ENCODE results near the gene DOCK2. TPM values are rescaled to one million over a fixed set of nuclear protein-coding genes. Genes with fewer than 3 reads are reported as not detected.

The DOCK2 gene
- total and polyA plus RNA-seq, 9 of the 15 experiments (the other 6 are each of a cell fraction or from before 2014, with no cell fraction given) = 4.5 to 42.6 (median 20.5) TPM

DNA sequence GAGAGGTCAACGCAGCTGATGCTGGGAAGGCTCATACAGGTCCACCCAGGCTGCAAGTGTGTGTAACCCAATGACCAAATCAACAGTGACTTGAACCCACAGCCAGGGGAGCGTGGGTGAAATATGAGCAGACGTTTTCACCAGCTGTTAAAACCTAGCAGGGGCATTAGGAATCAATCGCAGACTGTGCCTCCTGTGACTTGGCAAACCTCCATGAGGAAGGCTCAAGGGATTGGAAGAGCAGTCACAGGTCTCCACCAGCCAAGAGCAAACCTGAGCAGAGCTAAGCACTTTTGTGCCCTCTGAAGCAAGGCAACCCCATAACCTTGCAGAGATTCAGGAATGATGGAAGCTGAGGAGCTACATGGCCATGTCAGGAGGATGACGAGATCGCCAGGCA is 317.7 kb downstream of the DOCK2 start (continued):
- TF ChIP-seq, protein P1, sequence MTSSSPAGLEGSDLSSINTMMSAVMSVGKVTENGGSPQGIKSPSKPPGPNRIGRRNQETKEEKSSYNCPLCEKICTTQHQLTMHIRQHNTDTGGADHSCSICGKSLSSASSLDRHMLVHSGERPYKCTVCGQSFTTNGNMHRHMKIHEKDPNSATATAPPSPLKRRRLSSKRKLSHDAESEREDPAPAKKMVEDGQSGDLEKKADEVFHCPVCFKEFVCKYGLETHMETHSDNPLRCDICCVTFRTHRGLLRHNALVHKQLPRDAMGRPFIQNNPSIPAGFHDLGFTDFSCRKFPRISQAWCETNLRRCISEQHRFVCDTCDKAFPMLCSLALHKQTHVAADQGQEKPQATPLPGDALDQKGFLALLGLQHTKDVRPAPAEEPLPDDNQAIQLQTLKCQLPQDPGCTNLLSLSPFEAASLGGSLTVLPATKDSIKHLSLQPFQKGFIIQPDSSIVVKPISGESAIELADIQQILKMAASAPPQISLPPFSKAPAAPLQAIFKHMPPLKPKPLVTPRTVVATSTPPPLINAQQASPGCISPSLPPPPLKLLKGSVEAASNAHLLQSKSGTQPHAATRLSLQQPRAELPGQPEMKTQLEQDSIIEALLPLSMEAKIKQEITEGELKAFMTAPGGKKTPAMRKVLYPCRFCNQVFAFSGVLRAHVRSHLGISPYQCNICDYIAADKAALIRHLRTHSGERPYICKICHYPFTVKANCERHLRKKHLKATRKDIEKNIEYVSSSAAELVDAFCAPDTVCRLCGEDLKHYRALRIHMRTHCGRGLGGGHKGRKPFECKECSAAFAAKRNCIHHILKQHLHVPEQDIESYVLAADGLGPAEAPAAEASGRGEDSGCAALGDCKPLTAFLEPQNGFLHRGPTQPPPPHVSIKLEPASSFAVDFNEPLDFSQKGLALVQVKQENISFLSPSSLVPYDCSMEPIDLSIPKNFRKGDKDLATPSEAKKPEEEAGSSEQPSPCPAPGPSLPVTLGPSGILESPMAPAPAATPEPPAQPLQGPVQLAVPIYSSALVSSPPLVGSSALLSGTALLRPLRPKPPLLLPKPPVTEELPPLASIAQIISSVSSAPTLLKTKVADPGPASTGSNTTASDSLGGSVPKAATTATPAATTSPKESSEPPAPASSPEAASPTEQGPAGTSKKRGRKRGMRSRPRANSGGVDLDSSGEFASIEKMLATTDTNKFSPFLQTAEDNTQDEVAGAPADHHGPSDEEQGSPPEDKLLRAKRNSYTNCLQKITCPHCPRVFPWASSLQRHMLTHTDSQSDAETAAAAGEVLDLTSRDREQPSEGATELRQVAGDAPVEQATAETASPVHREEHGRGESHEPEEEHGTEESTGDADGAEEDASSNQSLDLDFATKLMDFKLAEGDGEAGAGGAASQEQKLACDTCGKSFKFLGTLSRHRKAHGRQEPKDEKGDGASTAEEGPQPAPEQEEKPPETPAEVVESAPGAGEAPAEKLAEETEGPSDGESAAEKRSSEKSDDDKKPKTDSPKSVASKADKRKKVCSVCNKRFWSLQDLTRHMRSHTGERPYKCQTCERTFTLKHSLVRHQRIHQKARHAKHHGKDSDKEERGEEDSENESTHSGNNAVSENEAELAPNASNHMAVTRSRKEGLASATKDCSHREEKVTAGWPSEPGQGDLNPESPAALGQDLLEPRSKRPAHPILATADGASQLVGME (CRISPR knock-in tag; IDR thresholded peaks at IDR 0.05) = no peak
- no peak for TF ChIP-seq STAG1 (CRISPR knock-in tag; IDR thresholded peaks at IDR 0.05; ENCODE audit: borderline replicate concordance)
- TF ChIP-seq, protein P2, sequence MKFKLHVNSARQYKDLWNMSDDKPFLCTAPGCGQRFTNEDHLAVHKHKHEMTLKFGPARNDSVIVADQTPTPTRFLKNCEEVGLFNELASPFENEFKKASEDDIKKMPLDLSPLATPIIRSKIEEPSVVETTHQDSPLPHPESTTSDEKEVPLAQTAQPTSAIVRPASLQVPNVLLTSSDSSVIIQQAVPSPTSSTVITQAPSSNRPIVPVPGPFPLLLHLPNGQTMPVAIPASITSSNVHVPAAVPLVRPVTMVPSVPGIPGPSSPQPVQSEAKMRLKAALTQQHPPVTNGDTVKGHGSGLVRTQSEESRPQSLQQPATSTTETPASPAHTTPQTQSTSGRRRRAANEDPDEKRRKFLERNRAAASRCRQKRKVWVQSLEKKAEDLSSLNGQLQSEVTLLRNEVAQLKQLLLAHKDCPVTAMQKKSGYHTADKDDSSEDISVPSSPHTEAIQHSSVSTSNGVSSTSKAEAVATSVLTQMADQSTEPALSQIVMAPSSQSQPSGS (CRISPR knock-in tag; IDR thresholded peaks at IDR 0.05) = no peak
- no peak for TF ChIP-seq PTRF (tag; IDR thresholded peaks at IDR 0.05)
- no peak for TF ChIP-seq HCFC1 (IDR thresholded peaks at IDR 0.05; ENCODE audit: low read depth, low read length)
- no peak for TF ChIP-seq MBD2 (IDR thresholded peaks at IDR 0.05; ENCODE audit: borderline replicate concordance, low read depth)
- TF ChIP-seq TEAD1 (CRISPR knock-in tag; IDR thresholded peaks at IDR 0.05) = no peak
- TF ChIP-seq RBM25 (IDR thresholded peaks at IDR 0.05; ENCODE audit: low read depth, low read length, severe bottlenecking) = no peak

Data from K562 (cell line).